HL-60 (cell line): ENCODE measurements around the gene GORAB.

Source experiments
- DNase-seq, 2 experiments: peaks; one replicate each; pipeline ENCODE4 v3.0.0-alpha.2; 2010 to 2020; ENCODE audit warnings: low read depth in 1 of 2, low spot score in 1 of 2
- H3K27ac ChIP-seq: fragments of 250-450 bp; sonication (Bioruptor Pico); replicated peaks from 2 replicates; pipeline ENCODE4 v1.5.1; 2020; ENCODE audit warnings: mild to moderate bottlenecking, moderate library complexity
- H3K27me3 ChIP-seq: fragments of 250-450 bp; sonication (Bioruptor Pico); 2 replicates; pipeline ENCODE4 v1.5.1; 2021; ENCODE audit warnings: mild to moderate bottlenecking, moderate library complexity; ENCODE audit not compliant: insufficient read depth, poor library complexity, severe bottlenecking
- H3K4me3 ChIP-seq: replicated peaks from 2 replicates; pipeline ENCODE4 v1.5.1; 2011; ENCODE audit warnings: mild to moderate bottlenecking, control low read depth, low read length; ENCODE audit not compliant: insufficient read depth
- GABPA ChIP-seq: IDR thresholded peaks from 2 replicates; pipeline ENCODE4 v1.6.1; 2012; ENCODE audit warnings: low read depth
- POLR2AphosphoS5 ChIP-seq: IDR thresholded peaks from 2 replicates; pipeline ENCODE4 v1.6.1; 2012; ENCODE audit warnings: low read depth
- SPI1 ChIP-seq: IDR thresholded peaks from 2 replicates; pipeline ENCODE4 v1.6.1; 2012; ENCODE audit warnings: low read depth, mild to moderate bottlenecking, borderline replicate concordance
- TF ChIP-seq, protein P1 (sequence below): IDR thresholded peaks from 2 replicates; pipeline ENCODE4 v1.6.1; 2012; ENCODE audit warnings: low read depth; ENCODE audit not compliant: insufficient replicate concordance
- TF ChIP-seq, protein P2 (sequence below): IDR thresholded peaks from one replicate; pipeline ENCODE4 v1.5.1; 2011; ENCODE audit warnings: low read length, control low read depth, inconsistent platforms; ENCODE audit not compliant: insufficient read depth

The GORAB gene

DNA sequence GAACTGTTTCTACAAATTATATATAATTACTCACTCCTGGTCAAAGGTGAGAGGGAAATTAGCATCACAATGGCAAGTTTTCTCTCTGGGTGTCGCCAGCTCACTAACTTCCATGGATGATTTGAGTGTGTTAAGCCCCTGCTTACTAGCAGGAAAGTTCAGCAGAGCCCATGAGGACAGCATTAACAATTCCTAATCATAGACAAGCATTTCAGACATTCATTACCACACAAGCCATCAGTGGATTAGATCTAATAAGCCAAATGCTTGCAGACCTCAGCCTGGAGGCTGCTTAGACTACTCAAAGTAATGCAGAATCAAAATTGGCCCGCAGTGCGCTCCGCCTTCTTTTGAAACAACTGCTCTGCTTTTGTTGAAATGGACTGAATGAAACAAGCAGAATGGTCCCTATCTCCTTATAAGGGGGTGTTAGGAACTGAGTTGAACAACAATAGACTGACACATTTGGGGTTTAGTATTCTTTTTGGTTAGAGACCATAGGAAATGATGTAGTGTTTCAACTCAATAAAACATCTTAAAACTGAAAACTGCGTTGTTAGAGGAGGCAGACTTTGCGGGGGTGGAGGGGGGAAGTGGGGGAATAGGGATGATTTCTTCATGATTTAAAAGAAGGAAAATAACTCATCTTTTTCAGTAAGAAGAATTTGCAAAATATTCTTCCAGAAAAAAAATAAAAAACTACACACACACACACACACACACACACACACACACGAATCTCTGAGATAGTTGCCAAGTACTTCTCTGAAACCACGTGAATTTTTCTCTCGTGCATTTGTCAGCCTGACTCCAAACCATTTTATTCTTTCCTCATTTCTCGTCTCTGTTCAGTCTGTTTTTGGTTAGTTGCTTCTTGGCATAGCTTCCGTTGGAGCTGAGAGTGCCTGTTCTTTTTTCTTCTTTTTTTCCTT is 54.6 kb downstream of the GORAB start:
- H3K27me3 ChIP-seq: peaks cover 7% of the 10 kb centered on the region
- no peak overlapping the region for H3K27ac ChIP-seq
- DNase-seq: no peak
- no peak overlapping the region for H3K4me3 ChIP-seq
- no peak for TF ChIP-seq POLR2AphosphoS5

GRCh38 chr1:170587253-170587593 is 55.3 kb downstream of the GORAB start:
- no peak overlapping the region for H3K27ac ChIP-seq
- peaks cover 7% of the 10 kb centered on the region for H3K27me3 ChIP-seq
- TF ChIP-seq GABPA: no peak
- TF ChIP-seq, protein P1, sequence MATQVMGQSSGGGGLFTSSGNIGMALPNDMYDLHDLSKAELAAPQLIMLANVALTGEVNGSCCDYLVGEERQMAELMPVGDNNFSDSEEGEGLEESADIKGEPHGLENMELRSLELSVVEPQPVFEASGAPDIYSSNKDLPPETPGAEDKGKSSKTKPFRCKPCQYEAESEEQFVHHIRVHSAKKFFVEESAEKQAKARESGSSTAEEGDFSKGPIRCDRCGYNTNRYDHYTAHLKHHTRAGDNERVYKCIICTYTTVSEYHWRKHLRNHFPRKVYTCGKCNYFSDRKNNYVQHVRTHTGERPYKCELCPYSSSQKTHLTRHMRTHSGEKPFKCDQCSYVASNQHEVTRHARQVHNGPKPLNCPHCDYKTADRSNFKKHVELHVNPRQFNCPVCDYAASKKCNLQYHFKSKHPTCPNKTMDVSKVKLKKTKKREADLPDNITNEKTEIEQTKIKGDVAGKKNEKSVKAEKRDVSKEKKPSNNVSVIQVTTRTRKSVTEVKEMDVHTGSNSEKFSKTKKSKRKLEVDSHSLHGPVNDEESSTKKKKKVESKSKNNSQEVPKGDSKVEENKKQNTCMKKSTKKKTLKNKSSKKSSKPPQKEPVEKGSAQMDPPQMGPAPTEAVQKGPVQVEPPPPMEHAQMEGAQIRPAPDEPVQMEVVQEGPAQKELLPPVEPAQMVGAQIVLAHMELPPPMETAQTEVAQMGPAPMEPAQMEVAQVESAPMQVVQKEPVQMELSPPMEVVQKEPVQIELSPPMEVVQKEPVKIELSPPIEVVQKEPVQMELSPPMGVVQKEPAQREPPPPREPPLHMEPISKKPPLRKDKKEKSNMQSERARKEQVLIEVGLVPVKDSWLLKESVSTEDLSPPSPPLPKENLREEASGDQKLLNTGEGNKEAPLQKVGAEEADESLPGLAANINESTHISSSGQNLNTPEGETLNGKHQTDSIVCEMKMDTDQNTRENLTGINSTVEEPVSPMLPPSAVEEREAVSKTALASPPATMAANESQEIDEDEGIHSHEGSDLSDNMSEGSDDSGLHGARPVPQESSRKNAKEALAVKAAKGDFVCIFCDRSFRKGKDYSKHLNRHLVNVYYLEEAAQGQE: no peak
- no peak for TF ChIP-seq SPI1
- TF ChIP-seq, protein P2, sequence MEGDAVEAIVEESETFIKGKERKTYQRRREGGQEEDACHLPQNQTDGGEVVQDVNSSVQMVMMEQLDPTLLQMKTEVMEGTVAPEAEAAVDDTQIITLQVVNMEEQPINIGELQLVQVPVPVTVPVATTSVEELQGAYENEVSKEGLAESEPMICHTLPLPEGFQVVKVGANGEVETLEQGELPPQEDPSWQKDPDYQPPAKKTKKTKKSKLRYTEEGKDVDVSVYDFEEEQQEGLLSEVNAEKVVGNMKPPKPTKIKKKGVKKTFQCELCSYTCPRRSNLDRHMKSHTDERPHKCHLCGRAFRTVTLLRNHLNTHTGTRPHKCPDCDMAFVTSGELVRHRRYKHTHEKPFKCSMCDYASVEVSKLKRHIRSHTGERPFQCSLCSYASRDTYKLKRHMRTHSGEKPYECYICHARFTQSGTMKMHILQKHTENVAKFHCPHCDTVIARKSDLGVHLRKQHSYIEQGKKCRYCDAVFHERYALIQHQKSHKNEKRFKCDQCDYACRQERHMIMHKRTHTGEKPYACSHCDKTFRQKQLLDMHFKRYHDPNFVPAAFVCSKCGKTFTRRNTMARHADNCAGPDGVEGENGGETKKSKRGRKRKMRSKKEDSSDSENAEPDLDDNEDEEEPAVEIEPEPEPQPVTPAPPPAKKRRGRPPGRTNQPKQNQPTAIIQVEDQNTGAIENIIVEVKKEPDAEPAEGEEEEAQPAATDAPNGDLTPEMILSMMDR: no peak
- no peak for TF ChIP-seq POLR2AphosphoS5
- no peak for DNase-seq
- H3K4me3 ChIP-seq: no peak overlapping the region

- no peak overlapping the region for H3K4me3 ChIP-seq
- DNase-seq: no peak
- TF ChIP-seq POLR2AphosphoS5 (no peak), GABPA (no peak), SPI1 (no peak)
- TF ChIP-seq, protein P2: no peak
- TF ChIP-seq, protein P1: no peak
- peaks cover 7% of the 10 kb centered on the region for H3K27me3 ChIP-seq
- H3K27ac ChIP-seq: no peak overlapping the region
Observed at GRCh38 chr1:170590921-170591705, 59.1 kb downstream of the GORAB start.

GRCh38 chr1:170592591-170593111 is 60.7 kb downstream of the GORAB start:
- H3K4me3 ChIP-seq: no peak overlapping the region
- TF ChIP-seq SPI1 (no peak), GABPA (no peak), POLR2AphosphoS5 (no peak)
- TF ChIP-seq, protein P2: no peak
- no peak for DNase-seq
- H3K27ac ChIP-seq: no peak overlapping the region
- H3K27me3 ChIP-seq: peaks cover 7% of the 10 kb centered on the region
